IPS DF 4.7 (cell line): ENCODE data around the gene ATXN7.
A peak's percentile ranks its signal among the peaks of the same experiment; 100 is the strongest.

Experiments used
- DNase-seq: peaks from one replicate; pipeline ENCODE4 v3.0.0-alpha.2; 2013; ENCODE audit warnings: low spot score; ENCODE audit errors: extremely low read depth

The ATXN7 gene

GRCh38 chr3:63863150-63864007, at the start of gene ATXN7, which contains the start of gene THOC7:
TSS of gene ATXN7 (plus strand) at chr3:63863867. CDS start at chr3:63912599, 48,732 bp downstream.
TSS of gene THOC7 (minus strand) at chr3:63863805. CDS start at chr3:63863790, 15 bp downstream.
- no peak for DNase-seq

- DNase-seq = no peak
Measured at GRCh38 chr3:63814237-63814636, 49.4 kb upstream of the ATXN7 start.

- DNase-seq = no peak
Measured at GRCh38 chr3:63817225-63817624, 46.4 kb upstream of the ATXN7 start.

- peak; percentile 41 for DNase-seq
Measured at GRCh38 chr3:63818282-63819150, 45.2 kb upstream of the ATXN7 start.

GRCh38 chr3:63819151-63819398, 44.6 kb upstream of the ATXN7 start, which contains the start of gene C3orf49:
TSS of gene C3orf49 (plus strand) at chr3:63819299. CDS start at chr3:63819472, 173 bp downstream.
- no peak for DNase-seq

GRCh38 chr3:63824309-63824708, 39.4 kb upstream of the ATXN7 start:
- DNase-seq = no peak

- no peak for DNase-seq
Measured at GRCh38 chr3:63830526-63830925, 33.1 kb upstream of the ATXN7 start.

- no peak for DNase-seq
Measured at GRCh38 chr3:63832395-63832794, 31.3 kb upstream of the ATXN7 start.

- no peak for DNase-seq
Measured at GRCh38 chr3:63841704-63842103, 22.0 kb upstream of the ATXN7 start.

- DNase-seq = no peak
Measured at GRCh38 chr3:63842127-63842526, 21.5 kb upstream of the ATXN7 start.

GRCh38 chr3:63845215-63845614, 18.5 kb upstream of the ATXN7 start:
- DNase-seq = no peak

GRCh38 chr3:63847718-63848450, 15.8 kb upstream of the ATXN7 start:
- DNase-seq = no peak

GRCh38 chr3:63849175-63849574, 14.5 kb upstream of the ATXN7 start:
- no peak for DNase-seq

- DNase-seq = no peak
Measured at GRCh38 chr3:63851287-63851686, 12.4 kb upstream of the ATXN7 start.

GRCh38 chr3:63853106-63853505, 10.6 kb upstream of the ATXN7 start:
- DNase-seq = no peak

- no peak for DNase-seq
Measured at GRCh38 chr3:63855333-63855940, 8.2 kb upstream of the ATXN7 start.

- DNase-seq = no peak
Measured at GRCh38 chr3:63857311-63857710, 6.4 kb upstream of the ATXN7 start.

GRCh38 chr3:63860776-63861175, 2.9 kb upstream of the ATXN7 start:
- no peak for DNase-seq

- no peak for DNase-seq
Measured at GRCh38 chr3:63861306-63861705, 2.4 kb upstream of the ATXN7 start.

- no peak for DNase-seq
Measured at GRCh38 chr3:63862804-63863149, 890 bp upstream of the ATXN7 start.
